ENCODE data around the gene DEFB108B. TPM values are rescaled to one million over a fixed set of nuclear protein-coding genes. Genes with fewer than 3 reads are reported as not detected.
"Not testable (repeated sequence)": the region's sequence is repeated elsewhere in the genome, so short reads cannot be mapped to it uniquely, and the experiment has no call there.

The DEFB108B gene
- total RNA-seq, 1 experiment from 2014 or later = not detected

DNA sequence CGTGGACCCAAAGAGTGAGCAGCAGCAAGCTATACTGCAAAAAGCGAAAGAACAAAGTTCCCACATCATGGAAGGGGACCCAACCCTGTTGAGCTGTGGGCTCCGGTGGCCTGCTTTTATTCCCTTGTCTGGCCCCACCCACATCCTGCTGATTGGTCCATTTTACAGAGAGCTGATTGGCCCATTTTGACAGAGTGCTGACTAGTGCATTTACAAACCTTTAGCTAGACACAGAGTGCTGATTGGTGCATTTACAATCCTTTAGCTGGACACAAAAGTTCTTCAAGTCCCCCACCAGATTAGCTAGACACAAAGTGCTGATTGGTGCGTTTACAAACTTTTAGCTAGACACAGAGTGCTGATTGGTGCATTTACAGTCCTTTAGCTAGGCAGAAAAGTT lies 10.4 kb downstream of the DEFB108B start:
- not testable (repeated sequence) for H3K79me2 ChIP-seq (ENCODE audit: low read length)

DNA sequence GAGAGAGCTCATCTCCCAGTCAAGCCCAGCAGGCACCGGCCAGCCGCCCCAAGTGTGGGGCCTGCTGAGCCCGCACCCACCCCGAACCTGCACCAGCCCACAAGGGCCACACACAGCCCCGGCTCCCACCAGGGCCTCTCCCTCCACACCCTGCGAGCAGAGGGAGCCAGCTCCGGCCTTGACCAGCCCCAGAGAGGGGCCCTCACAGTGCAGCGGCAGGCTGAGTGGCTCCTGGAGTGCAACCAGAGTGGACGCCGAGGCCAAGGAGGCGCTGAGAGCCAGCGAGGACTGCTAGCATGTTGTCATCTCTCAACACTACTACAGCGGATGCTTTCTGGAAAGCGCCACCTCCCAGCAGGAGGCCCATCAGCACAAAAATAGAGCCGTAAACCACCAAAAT lies 10.9 kb downstream of the DEFB108B start:
- Histone ChIP-seq H2AFZ (ENCODE audit: low read length) (no peak overlapping the region), H3K79me2 (ENCODE audit: low read length) (no peaks in the 10 kb centered on the region), H4K20me1 (ENCODE audit: insufficient read depth, low read depth, low read length) (no peaks in the 10 kb centered on the region), H3K4me2 (ENCODE audit: low read depth, low read length, poor library complexity, severe bottlenecking) (no peak overlapping the region), H3K4me3 (ENCODE audit: low read length) (no peak overlapping the region), H3K9me3 (ENCODE audit: low read length) (no peaks in the 10 kb centered on the region), H3K36me3 (ENCODE audit: insufficient read depth, low read length) (no peaks in the 10 kb centered on the region), H3K27ac (ENCODE audit: low read length) (no peak overlapping the region), H3K27me3 (ENCODE audit: low read length) (no peaks in the 10 kb centered on the region), H3K9me2 (replicated peaks; ENCODE audit: insufficient read depth, low read length) (no peaks in the 10 kb centered on the region), H3K4me1 (ENCODE audit: low read length) (no peaks in the 10 kb centered on the region), H3K9ac (ENCODE audit: low read length) (no peak overlapping the region)
- DNase-seq = no peak

More for the DNA sequence above, 10.4 kb downstream of the DEFB108B start:
- not testable (repeated sequence) for H3K27ac ChIP-seq (ENCODE audit: low read length); H3K4me2 ChIP-seq (ENCODE audit: low read depth, low read length, poor library complexity, severe bottlenecking); H3K9me3 ChIP-seq (ENCODE audit: low read length); H3K36me3 ChIP-seq (ENCODE audit: insufficient read depth, low read length); H2AFZ ChIP-seq (ENCODE audit: low read length); DNase-seq; H3K9me2 ChIP-seq (replicated peaks; ENCODE audit: insufficient read depth, low read length); H4K20me1 ChIP-seq (ENCODE audit: insufficient read depth, low read depth, low read length); H3K4me1 ChIP-seq (ENCODE audit: low read length); H3K9ac ChIP-seq (ENCODE audit: low read length); H3K27me3 ChIP-seq (ENCODE audit: low read length); H3K4me3 ChIP-seq (ENCODE audit: low read length)

GRCh38 chr11:71853895-71854294 lies 20.9 kb downstream of the DEFB108B start:
- H3K4me3 ChIP-seq (ENCODE audit: low read length); H3K9me3 ChIP-seq (ENCODE audit: low read length); DNase-seq; H2AFZ ChIP-seq (ENCODE audit: low read length); H3K36me3 ChIP-seq (ENCODE audit: insufficient read depth, low read length); H4K20me1 ChIP-seq (ENCODE audit: insufficient read depth, low read depth, low read length); H3K4me2 ChIP-seq (ENCODE audit: low read depth, low read length, poor library complexity, severe bottlenecking); H3K27me3 ChIP-seq (ENCODE audit: low read length); H3K79me2 ChIP-seq (ENCODE audit: low read length); H3K9me2 ChIP-seq (replicated peaks; ENCODE audit: insufficient read depth, low read length); H3K27ac ChIP-seq (ENCODE audit: low read length); H3K9ac ChIP-seq (ENCODE audit: low read length); H3K4me1 ChIP-seq (ENCODE audit: low read length): not testable (repeated sequence)

GRCh38 chr11:71855880-71856279 lies 22.9 kb downstream of the DEFB108B start:
- not testable (repeated sequence) for H3K27me3 ChIP-seq (ENCODE audit: low read length); DNase-seq; H3K27ac ChIP-seq (ENCODE audit: low read length)

DNA sequence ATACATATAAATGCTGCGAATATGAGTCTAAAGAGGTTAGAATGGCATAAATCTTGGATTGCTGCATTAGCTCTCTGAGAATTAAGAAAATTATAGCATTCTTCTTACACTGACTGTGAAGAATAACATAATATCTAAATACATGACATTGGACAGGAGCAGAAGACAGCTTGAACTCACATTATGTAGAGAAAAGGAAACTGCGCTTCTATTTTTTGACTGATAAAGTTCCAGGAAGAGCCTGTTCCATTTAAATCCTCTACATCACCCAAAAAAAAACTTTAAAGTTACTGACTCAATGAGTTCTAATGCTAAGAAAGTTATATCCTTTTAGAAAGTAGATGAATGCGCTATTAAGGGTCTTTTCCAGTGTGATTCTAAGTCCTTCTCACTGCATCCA lies 27.8 kb downstream of the DEFB108B start:
- H3K4me1 ChIP-seq (ENCODE audit: low read length); H4K20me1 ChIP-seq (ENCODE audit: insufficient read depth, low read depth, low read length); H3K9ac ChIP-seq (ENCODE audit: low read length); H2AFZ ChIP-seq (ENCODE audit: low read length); DNase-seq; H3K79me2 ChIP-seq (ENCODE audit: low read length); H3K4me2 ChIP-seq (ENCODE audit: low read depth, low read length, poor library complexity, severe bottlenecking); H3K36me3 ChIP-seq (ENCODE audit: insufficient read depth, low read length); H3K27ac ChIP-seq (ENCODE audit: low read length); H3K9me2 ChIP-seq (replicated peaks; ENCODE audit: insufficient read depth, low read length); H3K4me3 ChIP-seq (ENCODE audit: low read length); H3K27me3 ChIP-seq (ENCODE audit: low read length); H3K9me3 ChIP-seq (ENCODE audit: low read length): not testable (repeated sequence)

More at GRCh38 chr11:71855880-71856279, 22.9 kb downstream of the DEFB108B start:
- not testable (repeated sequence) for H3K4me2 ChIP-seq (ENCODE audit: low read depth, low read length, poor library complexity, severe bottlenecking); H3K79me2 ChIP-seq (ENCODE audit: low read length); H3K9me3 ChIP-seq (ENCODE audit: low read length); H4K20me1 ChIP-seq (ENCODE audit: insufficient read depth, low read depth, low read length); H3K9ac ChIP-seq (ENCODE audit: low read length); H3K4me1 ChIP-seq (ENCODE audit: low read length); H3K36me3 ChIP-seq (ENCODE audit: insufficient read depth, low read length); H2AFZ ChIP-seq (ENCODE audit: low read length); H3K9me2 ChIP-seq (replicated peaks; ENCODE audit: insufficient read depth, low read length); H3K4me3 ChIP-seq (ENCODE audit: low read length)

DNA sequence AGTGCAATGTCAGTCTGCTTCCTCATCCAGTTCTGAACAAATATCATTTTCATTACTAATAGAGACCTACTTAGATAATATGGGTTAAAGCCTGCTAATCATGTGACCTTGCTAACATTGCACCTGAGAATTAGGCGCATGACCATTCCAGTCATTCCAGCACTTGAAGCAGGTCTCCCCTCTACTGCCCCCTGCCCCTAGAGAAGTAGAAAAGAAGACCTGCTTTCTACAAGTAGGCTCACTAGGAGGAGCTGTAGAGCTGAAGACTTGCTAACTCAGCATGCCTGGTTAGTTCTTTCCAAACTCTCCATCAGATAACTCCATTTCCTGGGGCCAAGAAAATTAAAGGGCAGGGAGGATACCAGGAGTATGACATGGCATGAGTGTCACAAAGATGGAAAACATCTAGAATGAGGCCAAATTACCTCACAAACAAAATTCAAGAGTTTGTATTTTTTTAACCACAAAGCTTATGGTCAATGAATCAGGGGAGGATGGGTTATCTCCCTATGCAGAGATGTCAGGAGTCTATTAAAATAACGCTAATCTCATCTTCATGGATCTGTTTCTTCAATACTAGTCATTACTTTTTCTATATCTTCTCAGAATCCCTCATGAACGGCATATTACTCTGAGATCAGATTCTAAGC lies 31.1 kb downstream of the DEFB108B start:
- H3K4me1 ChIP-seq (ENCODE audit: low read length); H3K9me2 ChIP-seq (replicated peaks; ENCODE audit: insufficient read depth, low read length); H4K20me1 ChIP-seq (ENCODE audit: insufficient read depth, low read depth, low read length); H3K79me2 ChIP-seq (ENCODE audit: low read length); H3K9me3 ChIP-seq (ENCODE audit: low read length); H3K36me3 ChIP-seq (ENCODE audit: insufficient read depth, low read length); H2AFZ ChIP-seq (ENCODE audit: low read length); H3K9ac ChIP-seq (ENCODE audit: low read length); H3K4me3 ChIP-seq (ENCODE audit: low read length); H3K27ac ChIP-seq (ENCODE audit: low read length); H3K27me3 ChIP-seq (ENCODE audit: low read length); H3K4me2 ChIP-seq (ENCODE audit: low read depth, low read length, poor library complexity, severe bottlenecking): not testable (repeated sequence)
- DNase-seq = peak; percentile 77

- H3K4me1 ChIP-seq (ENCODE audit: low read length) = peaks cover 15% of the 10 kb centered on the region
Measured at GRCh38 chr11:71867209-71867608, 34.2 kb downstream of the DEFB108B start.

DNA sequence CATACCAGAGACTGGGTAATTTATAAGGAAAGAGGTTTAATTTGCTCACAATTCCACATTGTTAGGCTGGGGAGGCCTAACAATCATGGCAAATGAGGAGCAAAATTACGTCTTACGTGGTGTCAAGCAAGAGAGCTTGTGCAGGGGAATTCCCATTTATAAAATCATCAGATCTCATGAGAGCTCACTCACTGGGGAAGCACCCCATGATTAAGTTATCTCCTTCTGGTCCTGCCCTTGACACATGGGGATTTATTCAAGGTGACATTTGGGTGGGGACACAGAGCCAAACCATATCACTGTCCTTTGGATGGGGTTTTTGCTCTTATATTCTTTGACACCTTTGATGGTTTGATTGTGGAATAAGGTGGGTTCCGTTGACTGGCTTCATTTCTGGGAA lies 36.9 kb downstream of the DEFB108B start:
- not testable (repeated sequence) for DNase-seq; H3K4me2 ChIP-seq (ENCODE audit: low read depth, low read length, poor library complexity, severe bottlenecking); H2AFZ ChIP-seq (ENCODE audit: low read length); H3K36me3 ChIP-seq (ENCODE audit: insufficient read depth, low read length); H3K27ac ChIP-seq (ENCODE audit: low read length); H3K9ac ChIP-seq (ENCODE audit: low read length); H3K79me2 ChIP-seq (ENCODE audit: low read length); H3K9me3 ChIP-seq (ENCODE audit: low read length); H3K9me2 ChIP-seq (replicated peaks; ENCODE audit: insufficient read depth, low read length); H3K27me3 ChIP-seq (ENCODE audit: low read length); H3K4me3 ChIP-seq (ENCODE audit: low read length); H4K20me1 ChIP-seq (ENCODE audit: insufficient read depth, low read depth, low read length)
- H3K4me1 ChIP-seq (ENCODE audit: low read length) = peaks cover 15% of the 10 kb centered on the region

More at GRCh38 chr11:71867209-71867608, 34.2 kb downstream of the DEFB108B start:
- not testable (repeated sequence) for DNase-seq; H3K27ac ChIP-seq (ENCODE audit: low read length); H3K4me3 ChIP-seq (ENCODE audit: low read length); H3K36me3 ChIP-seq (ENCODE audit: insufficient read depth, low read length); H3K9ac ChIP-seq (ENCODE audit: low read length); H3K4me2 ChIP-seq (ENCODE audit: low read depth, low read length, poor library complexity, severe bottlenecking); H2AFZ ChIP-seq (ENCODE audit: low read length); H3K27me3 ChIP-seq (ENCODE audit: low read length); H4K20me1 ChIP-seq (ENCODE audit: insufficient read depth, low read depth, low read length); H3K9me3 ChIP-seq (ENCODE audit: low read length); H3K79me2 ChIP-seq (ENCODE audit: low read length); H3K9me2 ChIP-seq (replicated peaks; ENCODE audit: insufficient read depth, low read length)

GRCh38 chr11:71870661-71871060 lies 37.7 kb downstream of the DEFB108B start:
- not testable (repeated sequence) for H3K9me2 ChIP-seq (replicated peaks; ENCODE audit: insufficient read depth, low read length); H3K79me2 ChIP-seq (ENCODE audit: low read length); H3K9me3 ChIP-seq (ENCODE audit: low read length); H3K36me3 ChIP-seq (ENCODE audit: insufficient read depth, low read length); H3K9ac ChIP-seq (ENCODE audit: low read length); H3K4me3 ChIP-seq (ENCODE audit: low read length); H4K20me1 ChIP-seq (ENCODE audit: insufficient read depth, low read depth, low read length); H2AFZ ChIP-seq (ENCODE audit: low read length); H3K27ac ChIP-seq (ENCODE audit: low read length); H3K27me3 ChIP-seq (ENCODE audit: low read length)
- DNase-seq = peak; percentile 63
- Histone ChIP-seq H3K4me1 (ENCODE audit: low read length) (peaks cover 15% of the 10 kb centered on the region), H3K4me2 (ENCODE audit: low read depth, low read length, poor library complexity, severe bottlenecking) (peak overlapping the region; percentile 38)
